NCI-H1694 (cell line): ENCODE measurements around the gene UEVLD.

ENCODE experiments used
- DNase-seq: peaks from one replicate; lab custom pipeline; 2025; lab: John Stamatoyannopoulos, UW

The UEVLD gene

DNA sequence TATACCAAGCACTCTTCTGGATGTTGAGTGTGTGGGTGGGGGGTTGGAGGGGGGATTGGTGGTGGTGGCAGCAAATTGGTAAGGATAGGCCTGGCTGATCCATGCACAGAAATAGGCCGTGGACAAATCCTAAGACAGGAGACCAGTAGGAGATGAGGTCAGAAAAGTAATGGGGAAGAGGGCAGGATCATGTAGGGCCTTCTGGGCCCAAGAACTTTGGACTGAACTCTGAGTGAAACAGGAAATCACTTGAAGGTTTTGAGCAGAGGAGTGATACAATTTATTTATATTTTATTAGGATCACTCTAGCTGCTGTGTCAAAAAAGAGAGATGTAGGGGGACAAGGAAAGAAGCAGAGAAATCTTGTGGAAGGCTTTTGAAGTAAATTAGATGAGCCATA, 90.5 kb downstream of the UEVLD start:
- no peak for DNase-seq

DNA sequence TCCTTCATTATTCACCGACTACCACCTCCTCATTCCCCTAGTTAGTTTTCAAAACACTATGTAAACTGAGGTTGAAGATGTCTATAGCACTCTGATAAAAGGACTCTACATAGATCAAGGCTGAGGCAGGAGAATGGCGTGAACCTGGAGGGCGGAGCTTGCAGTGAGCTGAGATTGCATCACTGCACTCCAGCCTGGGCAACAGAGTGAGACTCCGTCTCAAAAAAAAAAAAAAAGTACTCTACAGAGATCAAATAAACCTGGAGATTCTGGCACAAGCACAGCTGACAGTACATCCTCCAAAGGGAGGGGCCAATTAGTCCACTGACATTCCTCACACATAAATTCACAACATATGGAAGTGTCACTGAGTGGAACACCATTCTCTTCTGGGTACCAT, 92.8 kb downstream of the UEVLD start:
- no peak for DNase-seq

- DNase-seq = no peak
These were observed 93.3 kb downstream of the UEVLD start for GRCh38 chr11:18495271-18495670.

- no peak for DNase-seq
These were observed 95.2 kb downstream of the UEVLD start for GRCh38 chr11:18493310-18493709.

DNA sequence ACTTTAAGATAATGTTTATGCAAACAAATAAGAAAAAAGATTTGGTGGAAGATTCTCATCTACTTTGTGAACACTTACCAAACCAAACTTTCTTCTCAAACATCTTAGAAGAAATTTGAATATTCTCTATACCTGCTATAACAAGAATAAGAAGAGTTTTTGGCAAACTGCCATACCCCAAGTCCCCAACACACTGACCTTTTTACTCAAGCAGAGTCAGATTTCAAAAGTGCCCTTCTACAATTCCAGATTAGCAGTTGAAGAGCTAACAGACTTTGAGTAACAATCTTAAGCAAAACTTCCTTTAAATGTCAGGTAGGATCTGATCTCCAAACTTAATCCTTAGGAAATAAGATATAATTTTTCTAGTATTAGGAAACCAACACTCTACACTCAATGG, 95.6 kb downstream of the UEVLD start:
- no peak for DNase-seq

DNA sequence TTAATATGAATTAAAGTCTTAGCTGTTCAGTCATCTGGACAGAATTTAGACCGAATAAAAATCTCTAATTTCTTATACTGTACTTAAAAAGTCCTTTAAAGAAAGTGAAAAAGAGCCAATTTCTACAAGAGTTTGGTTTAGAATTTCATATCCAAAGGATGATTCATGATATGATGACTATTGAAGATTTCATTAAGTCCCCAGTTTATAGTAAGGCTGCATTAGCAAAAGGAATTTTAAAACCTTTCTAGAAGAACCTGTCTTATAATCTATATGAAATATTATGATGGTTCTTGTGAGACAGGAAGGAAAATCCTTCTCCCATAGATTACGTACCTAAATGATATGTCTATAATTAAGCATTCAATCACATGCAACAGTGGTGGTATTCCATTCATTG, 96.6 kb downstream of the UEVLD start:
- no peak for DNase-seq

DNA sequence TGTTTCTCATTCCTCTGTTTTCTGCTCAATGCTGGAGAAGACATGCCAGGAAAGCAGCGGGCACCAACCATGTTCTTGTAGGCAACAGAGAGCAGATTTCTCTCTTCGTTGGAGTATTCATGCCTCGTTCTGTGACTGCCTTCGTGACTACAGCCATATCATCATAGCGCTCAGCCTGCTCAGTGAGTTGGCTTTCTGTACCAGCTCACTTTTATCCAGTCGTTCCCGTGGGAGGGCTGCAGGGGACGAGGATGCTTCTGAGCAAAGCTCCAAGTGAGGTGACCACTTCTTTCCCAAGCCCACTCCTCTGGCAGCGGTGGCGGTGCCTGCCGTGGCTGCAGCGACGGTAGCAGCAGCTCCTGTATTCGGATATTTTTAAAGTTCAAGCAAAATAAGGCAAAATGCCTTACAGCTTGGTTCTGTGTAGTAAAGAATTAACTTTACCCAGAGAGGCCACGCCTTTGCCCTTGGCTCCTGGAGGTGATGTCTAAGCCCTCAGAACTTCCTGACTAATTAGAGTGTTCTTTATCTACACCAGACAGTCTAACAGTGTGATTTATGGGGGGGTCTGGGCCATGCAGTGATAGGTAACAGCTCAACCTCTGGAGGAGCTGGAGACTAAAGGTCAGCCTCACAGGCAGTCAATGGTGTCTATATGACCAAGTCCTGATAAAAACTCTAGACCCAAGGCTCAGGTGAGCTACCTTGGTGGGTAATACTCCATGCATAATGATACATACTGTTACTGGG, 97.6 kb downstream of the UEVLD start:
- DNase-seq = no peak

GRCh38 chr11:18490319-18490718, 98.2 kb downstream of the UEVLD start:
- DNase-seq = no peak

- no peak for DNase-seq
These were observed 102.5 kb downstream of the UEVLD start for GRCh38 chr11:18485913-18486528.
